Measurements from ENCODE around the gene ZNF324B.

The ZNF324B gene

DNA sequence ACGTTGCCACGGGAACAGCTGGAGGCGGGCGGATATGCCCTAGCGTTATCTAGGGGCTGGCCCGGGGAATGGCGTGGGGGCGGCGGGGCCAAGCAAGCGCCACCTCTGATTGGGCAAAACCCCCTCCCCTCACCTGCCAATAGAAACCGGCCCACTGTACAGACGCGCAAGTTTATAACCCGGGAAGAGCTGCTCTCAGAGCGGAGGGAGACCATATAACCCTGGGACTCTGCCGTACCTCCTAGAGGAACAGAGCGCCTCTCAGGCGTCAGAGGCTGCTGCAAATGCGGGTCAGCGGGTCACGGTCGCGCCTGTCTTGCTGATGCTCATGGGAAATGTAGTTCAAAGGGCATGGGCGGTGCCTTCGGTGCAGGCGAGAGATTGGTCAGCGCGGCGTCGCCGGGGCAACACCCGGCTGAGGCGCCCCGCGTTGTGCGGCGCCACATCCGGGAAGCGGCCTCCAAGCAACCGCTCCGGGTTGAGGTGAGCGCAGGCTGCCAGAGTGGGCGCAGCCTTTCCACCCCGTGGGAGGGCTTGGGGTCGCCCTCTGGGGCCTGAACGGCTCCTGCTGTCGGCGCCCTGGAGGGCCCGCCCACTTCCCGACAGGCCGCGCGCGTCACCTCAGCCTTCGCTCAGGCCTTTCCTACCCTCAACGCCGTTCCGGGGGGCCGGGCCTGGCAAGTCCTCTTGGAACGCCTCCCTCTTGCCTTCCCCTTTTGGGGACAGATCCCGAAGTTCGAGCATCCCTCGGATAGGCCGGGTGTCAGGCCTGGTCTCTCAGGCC, 24.5 kb downstream of the ZNF324B start, which contains the start of gene ZNF446:
Gene ZNF446 (plus strand): TSS at position 639 of the 784 bp plus-strand sequence. CDS start 867 bp downstream, outside the sequence.
- TF ChIP-seq, protein P1, sequence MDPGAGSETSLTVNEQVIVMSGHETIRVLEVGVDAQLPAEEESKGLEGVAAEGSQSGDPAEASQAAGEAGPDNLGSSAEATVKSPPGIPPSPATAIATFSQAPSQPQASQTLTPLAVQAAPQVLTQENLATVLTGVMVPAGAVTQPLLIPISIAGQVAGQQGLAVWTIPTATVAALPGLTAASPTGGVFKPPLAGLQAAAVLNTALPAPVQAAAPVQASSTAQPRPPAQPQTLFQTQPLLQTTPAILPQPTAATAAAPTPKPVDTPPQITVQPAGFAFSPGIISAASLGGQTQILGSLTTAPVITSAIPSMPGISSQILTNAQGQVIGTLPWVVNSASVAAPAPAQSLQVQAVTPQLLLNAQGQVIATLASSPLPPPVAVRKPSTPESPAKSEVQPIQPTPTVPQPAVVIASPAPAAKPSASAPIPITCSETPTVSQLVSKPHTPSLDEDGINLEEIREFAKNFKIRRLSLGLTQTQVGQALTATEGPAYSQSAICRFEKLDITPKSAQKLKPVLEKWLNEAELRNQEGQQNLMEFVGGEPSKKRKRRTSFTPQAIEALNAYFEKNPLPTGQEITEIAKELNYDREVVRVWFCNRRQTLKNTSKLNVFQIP (CRISPR knock-in tag; IDR thresholded peaks at IDR 0.05; ENCODE audit: borderline replicate concordance, low read depth) = no peak
- TF ChIP-seq ESRRG (CRISPR knock-in tag; IDR thresholded peaks at IDR 0.05) (0 out of 2 replicates have a peak, but pooled peaks have one; percentile 39), ZNF70 (CRISPR knock-in tag; IDR thresholded peaks at IDR 0.05) (peak; percentile 44; the same call in 1 of the 2 replicates)
- TF ChIP-seq, protein P2, sequence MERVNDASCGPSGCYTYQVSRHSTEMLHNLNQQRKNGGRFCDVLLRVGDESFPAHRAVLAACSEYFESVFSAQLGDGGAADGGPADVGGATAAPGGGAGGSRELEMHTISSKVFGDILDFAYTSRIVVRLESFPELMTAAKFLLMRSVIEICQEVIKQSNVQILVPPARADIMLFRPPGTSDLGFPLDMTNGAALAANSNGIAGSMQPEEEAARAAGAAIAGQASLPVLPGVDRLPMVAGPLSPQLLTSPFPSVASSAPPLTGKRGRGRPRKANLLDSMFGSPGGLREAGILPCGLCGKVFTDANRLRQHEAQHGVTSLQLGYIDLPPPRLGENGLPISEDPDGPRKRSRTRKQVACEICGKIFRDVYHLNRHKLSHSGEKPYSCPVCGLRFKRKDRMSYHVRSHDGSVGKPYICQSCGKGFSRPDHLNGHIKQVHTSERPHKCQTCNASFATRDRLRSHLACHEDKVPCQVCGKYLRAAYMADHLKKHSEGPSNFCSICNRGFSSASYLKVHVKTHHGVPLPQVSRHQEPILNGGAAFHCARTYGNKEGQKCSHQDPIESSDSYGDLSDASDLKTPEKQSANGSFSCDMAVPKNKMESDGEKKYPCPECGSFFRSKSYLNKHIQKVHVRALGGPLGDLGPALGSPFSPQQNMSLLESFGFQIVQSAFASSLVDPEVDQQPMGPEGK (CRISPR knock-in tag; IDR thresholded peaks at IDR 0.05; ENCODE audit: borderline replicate concordance) = no peak
- TF ChIP-seq, protein P3, sequence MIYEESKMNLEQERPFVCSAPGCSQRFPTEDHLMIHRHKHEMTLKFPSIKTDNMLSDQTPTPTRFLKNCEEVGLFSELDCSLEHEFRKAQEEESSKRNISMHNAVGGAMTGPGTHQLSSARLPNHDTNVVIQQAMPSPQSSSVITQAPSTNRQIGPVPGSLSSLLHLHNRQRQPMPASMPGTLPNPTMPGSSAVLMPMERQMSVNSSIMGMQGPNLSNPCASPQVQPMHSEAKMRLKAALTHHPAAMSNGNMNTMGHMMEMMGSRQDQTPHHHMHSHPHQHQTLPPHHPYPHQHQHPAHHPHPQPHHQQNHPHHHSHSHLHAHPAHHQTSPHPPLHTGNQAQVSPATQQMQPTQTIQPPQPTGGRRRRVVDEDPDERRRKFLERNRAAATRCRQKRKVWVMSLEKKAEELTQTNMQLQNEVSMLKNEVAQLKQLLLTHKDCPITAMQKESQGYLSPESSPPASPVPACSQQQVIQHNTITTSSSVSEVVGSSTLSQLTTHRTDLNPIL (CRISPR knock-in tag; IDR thresholded peaks at IDR 0.05; ENCODE audit: low read depth) = no peak
- TF ChIP-seq, protein P4, sequence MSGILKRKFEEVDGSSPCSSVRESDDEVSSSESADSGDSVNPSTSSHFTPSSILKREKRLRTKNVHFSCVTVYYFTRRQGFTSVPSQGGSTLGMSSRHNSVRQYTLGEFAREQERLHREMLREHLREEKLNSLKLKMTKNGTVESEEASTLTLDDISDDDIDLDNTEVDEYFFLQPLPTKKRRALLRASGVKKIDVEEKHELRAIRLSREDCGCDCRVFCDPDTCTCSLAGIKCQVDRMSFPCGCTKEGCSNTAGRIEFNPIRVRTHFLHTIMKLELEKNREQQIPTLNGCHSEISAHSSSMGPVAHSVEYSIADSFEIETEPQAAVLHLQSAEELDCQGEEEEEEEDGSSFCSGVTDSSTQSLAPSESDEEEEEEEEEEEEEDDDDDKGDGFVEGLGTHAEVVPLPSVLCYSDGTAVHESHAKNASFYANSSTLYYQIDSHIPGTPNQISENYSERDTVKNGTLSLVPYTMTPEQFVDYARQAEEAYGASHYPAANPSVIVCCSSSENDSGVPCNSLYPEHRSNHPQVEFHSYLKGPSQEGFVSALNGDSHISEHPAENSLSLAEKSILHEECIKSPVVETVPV (CRISPR knock-in tag; IDR thresholded peaks at IDR 0.05) = 0 out of 2 replicates have a peak, but pooled peaks have one; percentile 18
- ATAC-seq = peak; percentile 89

DNA sequence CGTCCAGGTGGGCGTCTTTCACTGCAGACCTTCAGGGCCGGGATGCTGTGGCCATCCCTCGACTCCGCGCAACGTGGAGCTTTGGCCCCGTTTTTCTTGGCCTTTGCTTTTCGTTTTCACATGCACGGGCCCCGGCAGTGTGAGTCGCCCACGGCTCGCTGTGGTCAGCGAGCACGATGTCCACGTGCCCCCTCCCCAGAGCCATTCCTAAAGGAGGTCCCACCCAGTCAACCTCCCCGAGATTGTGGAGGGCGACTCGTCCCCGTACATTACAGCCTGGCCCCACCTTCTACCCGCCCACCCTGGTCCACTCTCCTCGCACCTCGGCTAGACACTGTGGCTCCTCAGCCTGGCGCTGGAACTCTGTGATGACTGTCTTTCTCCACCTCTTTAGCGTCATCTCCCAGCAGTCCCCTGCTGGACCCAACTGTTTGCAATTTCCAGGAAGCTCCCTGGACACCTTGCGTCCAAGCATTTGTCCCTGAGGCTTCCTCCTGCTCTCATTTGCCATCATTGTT, 25.1 kb downstream of the ZNF324B start:
- ATAC-seq = peak; percentile 4
- no peak for TF ChIP-seq ZFP30 (CRISPR knock-in tag; IDR thresholded peaks at IDR 0.05)
- no peak for TF ChIP-seq TOX (CRISPR knock-in tag; IDR thresholded peaks at IDR 0.05; ENCODE audit: borderline replicate concordance)
- TF ChIP-seq ZNF8 (CRISPR knock-in tag; IDR thresholded peaks at IDR 0.05) = no peak
- no peak for TF ChIP-seq RARB (CRISPR knock-in tag; IDR thresholded peaks at IDR 0.05)
- peak; percentile 59; the same call in 1 of the 2 replicates for TF ChIP-seq CSDC2 (CRISPR knock-in tag; IDR thresholded peaks at IDR 0.05)
- TF ChIP-seq ZFP3 (CRISPR knock-in tag; IDR thresholded peaks at IDR 0.05) = no peak
- TF ChIP-seq ZNF70 (CRISPR knock-in tag; IDR thresholded peaks at IDR 0.05) = no peak
- TF ChIP-seq, protein P2 (CRISPR knock-in tag; IDR thresholded peaks at IDR 0.05; ENCODE audit: borderline replicate concordance) = no peak
- no peak for TF ChIP-seq ZC3H10 (CRISPR knock-in tag; IDR thresholded peaks at IDR 0.05)
- no peak for TF ChIP-seq SNAI2 (CRISPR knock-in tag; IDR thresholded peaks at IDR 0.05)
- TF ChIP-seq TCF4 (CRISPR knock-in tag; IDR thresholded peaks at IDR 0.05; ENCODE audit: borderline replicate concordance) = no peak
- TF ChIP-seq, protein P4 (CRISPR knock-in tag; IDR thresholded peaks at IDR 0.05) = peak; percentile 66; the same call in 1 of the 2 replicates
- no peak for TF ChIP-seq ISL1 (CRISPR knock-in tag; IDR thresholded peaks at IDR 0.05)
- no peak for TF ChIP-seq GLIS3 (CRISPR knock-in tag; IDR thresholded peaks at IDR 0.05)
- TF ChIP-seq, protein P5, sequence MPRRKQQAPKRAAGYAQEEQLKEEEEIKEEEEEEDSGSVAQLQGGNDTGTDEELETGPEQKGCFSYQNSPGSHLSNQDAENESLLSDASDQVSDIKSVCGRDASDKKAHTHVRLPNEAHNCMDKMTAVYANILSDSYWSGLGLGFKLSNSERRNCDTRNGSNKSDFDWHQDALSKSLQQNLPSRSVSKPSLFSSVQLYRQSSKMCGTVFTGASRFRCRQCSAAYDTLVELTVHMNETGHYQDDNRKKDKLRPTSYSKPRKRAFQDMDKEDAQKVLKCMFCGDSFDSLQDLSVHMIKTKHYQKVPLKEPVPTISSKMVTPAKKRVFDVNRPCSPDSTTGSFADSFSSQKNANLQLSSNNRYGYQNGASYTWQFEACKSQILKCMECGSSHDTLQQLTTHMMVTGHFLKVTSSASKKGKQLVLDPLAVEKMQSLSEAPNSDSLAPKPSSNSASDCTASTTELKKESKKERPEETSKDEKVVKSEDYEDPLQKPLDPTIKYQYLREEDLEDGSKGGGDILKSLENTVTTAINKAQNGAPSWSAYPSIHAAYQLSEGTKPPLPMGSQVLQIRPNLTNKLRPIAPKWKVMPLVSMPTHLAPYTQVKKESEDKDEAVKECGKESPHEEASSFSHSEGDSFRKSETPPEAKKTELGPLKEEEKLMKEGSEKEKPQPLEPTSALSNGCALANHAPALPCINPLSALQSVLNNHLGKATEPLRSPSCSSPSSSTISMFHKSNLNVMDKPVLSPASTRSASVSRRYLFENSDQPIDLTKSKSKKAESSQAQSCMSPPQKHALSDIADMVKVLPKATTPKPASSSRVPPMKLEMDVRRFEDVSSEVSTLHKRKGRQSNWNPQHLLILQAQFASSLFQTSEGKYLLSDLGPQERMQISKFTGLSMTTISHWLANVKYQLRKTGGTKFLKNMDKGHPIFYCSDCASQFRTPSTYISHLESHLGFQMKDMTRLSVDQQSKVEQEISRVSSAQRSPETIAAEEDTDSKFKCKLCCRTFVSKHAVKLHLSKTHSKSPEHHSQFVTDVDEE (CRISPR knock-in tag; IDR thresholded peaks at IDR 0.05) = no peak
- TF ChIP-seq ESRRG (CRISPR knock-in tag; IDR thresholded peaks at IDR 0.05) = no peak
- TF ChIP-seq, protein P3 (CRISPR knock-in tag; IDR thresholded peaks at IDR 0.05; ENCODE audit: low read depth) = no peak
- TF ChIP-seq PPARA (CRISPR knock-in tag; IDR thresholded peaks at IDR 0.05; ENCODE audit: borderline replicate concordance) = no peak
- TF ChIP-seq OSR1 (CRISPR knock-in tag; IDR thresholded peaks at IDR 0.05) = 0 out of 2 replicates have a peak, but pooled peaks have one; percentile 20
- no peak for TF ChIP-seq BACH2 (CRISPR knock-in tag; IDR thresholded peaks at IDR 0.05; ENCODE audit: borderline replicate concordance)
- no peak for TF ChIP-seq ARNTL (CRISPR knock-in tag; IDR thresholded peaks at IDR 0.05; ENCODE audit: borderline replicate concordance, low read depth)
